ENCODE measurements around the gene LYRM2.

DNA sequence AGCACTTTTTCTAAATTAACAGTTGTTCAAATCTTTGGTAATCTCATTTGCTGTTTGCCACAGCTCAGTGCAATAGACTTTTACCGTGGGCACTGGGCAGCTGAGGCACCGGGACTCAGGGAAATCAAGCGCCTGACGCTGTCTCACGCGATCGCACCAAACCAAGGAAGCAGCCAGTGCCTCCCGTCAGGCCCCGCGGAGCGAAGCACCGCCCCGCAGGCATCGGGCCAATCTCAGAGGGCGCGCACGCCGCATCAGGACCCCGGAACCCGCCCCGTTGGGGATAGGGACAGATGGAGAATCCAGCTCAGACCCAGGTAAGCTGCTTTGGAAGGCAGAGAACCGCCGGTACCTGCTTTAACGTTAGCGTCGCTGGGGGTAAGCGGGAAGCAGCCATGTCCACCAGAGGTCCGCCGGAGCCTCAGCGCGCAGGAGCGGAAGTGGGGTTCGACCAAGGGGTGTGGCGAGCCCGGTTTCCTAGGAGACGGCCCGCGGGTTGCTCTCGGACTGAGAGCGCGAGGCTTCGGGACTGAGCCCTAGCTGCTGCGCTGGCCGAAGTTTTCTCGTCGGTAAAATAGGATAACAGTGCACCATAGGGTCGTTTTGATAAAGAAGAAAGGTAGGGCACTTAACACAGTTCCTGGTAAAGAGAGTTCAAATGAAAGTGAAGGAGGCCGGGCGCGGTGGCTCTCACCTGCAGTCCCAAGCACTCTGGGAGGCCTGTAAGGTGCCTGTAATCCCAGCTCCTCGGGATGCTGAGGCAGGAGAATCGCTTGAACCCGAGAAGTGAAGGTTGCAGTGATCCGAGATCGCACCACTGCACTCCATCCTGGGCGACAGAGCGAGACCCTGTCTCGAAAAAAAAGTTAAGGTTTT, at the start of gene LYRM2:
- TF ChIP-seq, protein P1, sequence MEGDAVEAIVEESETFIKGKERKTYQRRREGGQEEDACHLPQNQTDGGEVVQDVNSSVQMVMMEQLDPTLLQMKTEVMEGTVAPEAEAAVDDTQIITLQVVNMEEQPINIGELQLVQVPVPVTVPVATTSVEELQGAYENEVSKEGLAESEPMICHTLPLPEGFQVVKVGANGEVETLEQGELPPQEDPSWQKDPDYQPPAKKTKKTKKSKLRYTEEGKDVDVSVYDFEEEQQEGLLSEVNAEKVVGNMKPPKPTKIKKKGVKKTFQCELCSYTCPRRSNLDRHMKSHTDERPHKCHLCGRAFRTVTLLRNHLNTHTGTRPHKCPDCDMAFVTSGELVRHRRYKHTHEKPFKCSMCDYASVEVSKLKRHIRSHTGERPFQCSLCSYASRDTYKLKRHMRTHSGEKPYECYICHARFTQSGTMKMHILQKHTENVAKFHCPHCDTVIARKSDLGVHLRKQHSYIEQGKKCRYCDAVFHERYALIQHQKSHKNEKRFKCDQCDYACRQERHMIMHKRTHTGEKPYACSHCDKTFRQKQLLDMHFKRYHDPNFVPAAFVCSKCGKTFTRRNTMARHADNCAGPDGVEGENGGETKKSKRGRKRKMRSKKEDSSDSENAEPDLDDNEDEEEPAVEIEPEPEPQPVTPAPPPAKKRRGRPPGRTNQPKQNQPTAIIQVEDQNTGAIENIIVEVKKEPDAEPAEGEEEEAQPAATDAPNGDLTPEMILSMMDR (IDR thresholded peaks at IDR 0.05; ENCODE audit: insufficient read depth, low read length, poor library complexity, severe bottlenecking), result no peak
- no peak for TF ChIP-seq EZH2phosphoT487 (conservative IDR thresholded peaks at IDR 0.05; ENCODE audit: low read length)

All from SU-DHL-6 (cell line).